ENCODE data around the gene CBFA2T2. TPM values are rescaled to one million over a fixed set of nuclear protein-coding genes. Genes with fewer than 3 reads are reported as not detected.

CBFA2T2 gene
- total RNA-seq, 2 donors from 2014 or later: 20.9 to 23.8 TPM

- Histone ChIP-seq H3K27ac (peak overlapping the region; percentile 23), H3K9me3 (no peaks in the 10 kb centered on the region), H3K9ac (ENCODE audit: low read depth in 2 of 2, low read length in 2 of 2) (peak overlapping the region in 1 of 2 donors; percentile 61), H3K27me3 (no peaks in the 10 kb centered on the region), H3K4me1 (peaks cover 6% of the 10 kb centered on the region), H3K36me3 (no peaks in the 10 kb centered on the region), H3K4me3 (no peak overlapping the region)
- TF ChIP-seq, protein P1, sequence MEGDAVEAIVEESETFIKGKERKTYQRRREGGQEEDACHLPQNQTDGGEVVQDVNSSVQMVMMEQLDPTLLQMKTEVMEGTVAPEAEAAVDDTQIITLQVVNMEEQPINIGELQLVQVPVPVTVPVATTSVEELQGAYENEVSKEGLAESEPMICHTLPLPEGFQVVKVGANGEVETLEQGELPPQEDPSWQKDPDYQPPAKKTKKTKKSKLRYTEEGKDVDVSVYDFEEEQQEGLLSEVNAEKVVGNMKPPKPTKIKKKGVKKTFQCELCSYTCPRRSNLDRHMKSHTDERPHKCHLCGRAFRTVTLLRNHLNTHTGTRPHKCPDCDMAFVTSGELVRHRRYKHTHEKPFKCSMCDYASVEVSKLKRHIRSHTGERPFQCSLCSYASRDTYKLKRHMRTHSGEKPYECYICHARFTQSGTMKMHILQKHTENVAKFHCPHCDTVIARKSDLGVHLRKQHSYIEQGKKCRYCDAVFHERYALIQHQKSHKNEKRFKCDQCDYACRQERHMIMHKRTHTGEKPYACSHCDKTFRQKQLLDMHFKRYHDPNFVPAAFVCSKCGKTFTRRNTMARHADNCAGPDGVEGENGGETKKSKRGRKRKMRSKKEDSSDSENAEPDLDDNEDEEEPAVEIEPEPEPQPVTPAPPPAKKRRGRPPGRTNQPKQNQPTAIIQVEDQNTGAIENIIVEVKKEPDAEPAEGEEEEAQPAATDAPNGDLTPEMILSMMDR (IDR thresholded peaks at IDR 0.05): no peak
- intact Hi-C loops (cut with DNase I): loop anchor here (5.0 kb wide), 1 partner anchor 197 kb away; no protein-coding TSS in a partner anchor
- peak; percentile 94 for DNase-seq
These were observed 164.2 kb downstream of the CBFA2T2 start for GRCh38 chr20:33653900-33654596.

DNA sequence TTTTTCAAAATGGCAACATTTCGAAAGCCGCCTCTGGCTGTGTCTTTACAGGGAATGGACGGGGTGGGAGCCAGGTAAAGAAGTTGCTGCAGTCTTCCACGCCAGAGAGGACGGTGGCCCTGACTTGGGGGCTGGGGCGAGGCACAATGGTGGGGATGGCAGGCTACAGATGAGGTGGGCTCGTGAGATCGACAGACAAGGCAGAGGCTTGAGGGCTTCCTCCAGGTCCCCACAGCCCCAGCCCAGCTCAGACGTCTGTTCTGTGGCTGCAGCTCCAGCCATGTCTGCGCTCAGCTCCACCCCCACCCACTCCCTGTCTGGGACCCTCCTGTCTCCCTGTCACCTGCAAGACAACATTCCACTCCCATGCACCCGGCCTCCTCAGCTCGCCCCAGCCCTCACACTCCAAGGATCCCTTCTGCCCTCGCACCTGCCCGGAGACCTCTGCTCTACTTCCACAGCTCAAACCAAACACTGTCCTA is 164.8 kb downstream of the CBFA2T2 start:
- no peaks in the 10 kb centered on the region for H3K36me3 ChIP-seq
- peaks cover 6% of the 10 kb centered on the region for H3K4me1 ChIP-seq
- H3K27me3 ChIP-seq: no peaks in the 10 kb centered on the region
- H3K9ac ChIP-seq (ENCODE audit: low read depth in 2 of 2, low read length in 2 of 2): peak overlapping the region in 1 of 2 donors; percentile 61
- no peaks in the 10 kb centered on the region for H3K9me3 ChIP-seq
- no peak overlapping the region for H3K4me3 ChIP-seq
- TF ChIP-seq, protein P1 (IDR thresholded peaks at IDR 0.05): no peak
- peak overlapping the region; percentile 8 for H3K27ac ChIP-seq
- intact Hi-C loops (cut with DNase I): loop anchor here (5.0 kb wide), 1 partner anchor 197 kb away; no protein-coding TSS in a partner anchor
- no peak for DNase-seq

GRCh38 chr20:33655164-33655563 is 165.3 kb downstream of the CBFA2T2 start:
- H3K36me3 ChIP-seq: no peaks in the 10 kb centered on the region
- peak overlapping the region; percentile 8 for H3K27ac ChIP-seq
- peaks cover 6% of the 10 kb centered on the region for H3K4me1 ChIP-seq
- intact Hi-C loops (cut with DNase I): no loop called here
- H3K27me3 ChIP-seq: no peaks in the 10 kb centered on the region
- no peak overlapping the region for H3K4me3 ChIP-seq
- H3K9me3 ChIP-seq: no peaks in the 10 kb centered on the region
- DNase-seq: no peak
- TF ChIP-seq, protein P1 (IDR thresholded peaks at IDR 0.05): no peak
- H3K9ac ChIP-seq (ENCODE audit: low read depth in 2 of 2, low read length in 2 of 2): no peak overlapping the region

DNA sequence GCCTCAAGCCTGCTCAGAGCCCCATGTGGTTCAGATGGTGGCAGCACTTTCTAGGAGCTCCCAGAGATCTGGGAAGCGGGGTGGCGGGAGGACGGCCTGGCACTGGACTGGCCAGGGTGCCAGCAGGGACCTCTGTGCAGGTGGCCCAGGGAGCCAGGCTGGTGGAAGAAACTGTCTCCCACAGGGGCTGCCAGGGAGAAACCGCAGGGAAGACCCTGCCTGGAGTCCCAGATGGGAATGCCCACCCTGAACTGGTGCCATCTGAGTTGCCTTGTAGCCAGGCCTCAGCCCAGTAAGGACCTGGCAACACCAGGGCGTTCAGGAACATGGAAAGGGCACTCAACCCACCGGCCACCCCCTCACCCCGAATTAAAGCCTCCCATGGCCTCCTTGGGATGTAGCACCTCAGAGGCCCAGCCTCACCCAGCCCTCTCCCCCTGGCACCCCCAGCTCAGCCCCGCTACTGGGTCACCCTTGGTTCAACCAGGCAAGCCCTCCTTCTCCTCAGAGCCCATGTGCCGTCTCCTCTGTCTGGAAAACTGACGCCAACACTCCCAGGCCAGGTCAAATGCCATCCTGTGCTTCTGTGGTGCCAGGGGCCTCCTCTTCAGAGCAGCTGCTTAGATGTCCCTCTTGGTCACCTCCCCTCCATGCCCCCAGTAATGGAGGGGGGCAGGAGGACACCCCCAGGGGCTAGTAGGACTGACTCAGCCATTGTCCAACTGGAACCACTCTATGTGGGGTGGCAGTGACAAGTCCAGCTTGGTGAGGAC is 166.3 kb downstream of the CBFA2T2 start:
- Histone ChIP-seq H3K4me1 (peaks cover 6% of the 10 kb centered on the region), H3K9me3 (no peaks in the 10 kb centered on the region), H3K9ac (ENCODE audit: low read depth in 2 of 2, low read length in 2 of 2) (no peak overlapping the region), H3K4me3 (no peak overlapping the region), H3K27me3 (no peaks in the 10 kb centered on the region), H3K36me3 (no peaks in the 10 kb centered on the region), H3K27ac (no peak overlapping the region)
- DNase-seq: no peak
- TF ChIP-seq, protein P1 (IDR thresholded peaks at IDR 0.05): no peak
- intact Hi-C loops (cut with DNase I): no loop called here

DNA sequence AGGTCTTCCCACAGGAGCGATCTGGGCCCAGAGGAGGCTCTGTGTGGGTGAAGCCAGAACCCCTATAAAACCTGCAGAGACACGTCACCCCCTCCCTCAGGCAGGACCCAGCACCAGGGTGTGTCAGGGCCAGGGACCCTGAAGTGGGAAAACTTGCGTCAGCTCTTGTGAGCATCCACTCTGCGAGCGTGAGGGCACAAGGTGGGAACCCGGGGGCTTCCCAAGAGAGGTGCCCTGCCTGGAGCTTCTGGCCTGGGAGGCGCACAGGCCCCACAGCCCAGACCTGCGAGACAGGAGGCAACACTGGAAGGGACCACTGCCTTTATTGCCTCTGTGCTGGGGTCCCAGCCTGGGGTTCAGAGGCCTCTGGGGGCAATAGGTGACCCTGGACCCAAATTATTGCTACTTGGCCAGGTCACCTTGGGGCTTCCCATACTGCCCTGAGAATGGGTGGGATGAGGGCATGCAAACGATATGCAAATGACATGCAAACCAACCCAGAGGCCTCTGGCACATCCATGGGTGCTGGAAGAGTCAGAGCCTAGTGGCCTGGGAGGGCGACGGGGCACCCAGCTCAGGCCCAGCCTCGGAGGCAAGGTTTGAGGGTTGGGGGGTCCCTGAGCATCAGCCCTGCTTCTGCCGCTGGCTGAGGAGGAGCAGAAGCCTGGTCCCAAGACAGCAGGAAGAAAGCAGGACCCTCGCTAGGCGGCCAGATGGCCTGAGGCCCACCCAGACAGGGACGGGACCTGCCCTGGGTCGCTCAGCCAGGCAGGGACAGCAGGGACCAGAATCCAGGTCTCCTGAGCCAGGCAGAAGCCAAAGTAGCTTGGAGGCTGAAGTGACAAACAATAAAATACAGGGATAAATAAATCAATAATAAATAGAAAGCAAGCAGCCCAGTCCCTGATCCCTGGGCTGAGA is 167.1 kb downstream of the CBFA2T2 start:
- H3K27me3 ChIP-seq: no peaks in the 10 kb centered on the region
- TF ChIP-seq, protein P1 (IDR thresholded peaks at IDR 0.05): no peak
- intact Hi-C loops (cut with DNase I): no loop called here
- H3K36me3 ChIP-seq: no peaks in the 10 kb centered on the region
- peaks cover 6% of the 10 kb centered on the region for H3K4me1 ChIP-seq
- no peak for DNase-seq
- no peaks in the 10 kb centered on the region for H3K9me3 ChIP-seq
- H3K9ac ChIP-seq (ENCODE audit: low read depth in 2 of 2, low read length in 2 of 2): no peak overlapping the region
- no peak overlapping the region for H3K27ac ChIP-seq
- H3K4me3 ChIP-seq: no peak overlapping the region

Measured in colonic mucosa (tissue), 4 donors.